ENCODE measurements around the gene ORAI1.

Gene ORAI1

DNA sequence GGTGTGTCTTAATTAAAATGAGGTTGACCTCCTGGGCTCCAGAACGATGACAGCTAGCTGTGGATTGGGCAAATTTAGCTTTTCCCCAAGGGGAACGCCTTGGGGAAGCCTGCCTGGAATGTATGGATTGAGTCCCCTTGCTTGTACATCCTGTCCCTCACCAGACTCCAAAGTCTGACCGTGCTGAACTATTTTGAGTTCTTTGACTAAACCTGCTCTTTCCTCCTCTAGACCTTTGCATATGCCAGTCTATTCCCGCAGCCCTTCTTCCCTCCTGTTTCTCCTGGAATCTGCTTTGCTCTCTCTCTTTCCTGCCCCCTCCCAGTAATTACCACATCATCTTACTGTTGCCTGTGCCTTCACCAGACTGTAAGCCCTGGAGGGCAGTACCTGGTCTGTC, 34.0 kb upstream of the ORAI1 start:
- no peak for DNase-seq (ENCODE audit: extremely low read depth, low read depth)
- TF ChIP-seq CTCF (IDR thresholded peaks at IDR 0.05; ENCODE audit: low read depth, low read length, missing control alignments), result no peak
- no peak overlapping the region for H3K4me3 ChIP-seq (replicated peaks; ENCODE audit: low read depth, low read length)

- H3K4me3 ChIP-seq (replicated peaks; ENCODE audit: low read depth, low read length), result no peak overlapping the region
- DNase-seq (ENCODE audit: extremely low read depth, low read depth), result no peak
- TF ChIP-seq CTCF (IDR thresholded peaks at IDR 0.05; ENCODE audit: low read depth, low read length, missing control alignments), result no peak
Measured at GRCh38 chr12:121595520-121595919, 30.8 kb upstream of the ORAI1 start.

GRCh38 chr12:121596526-121596925, 29.8 kb upstream of the ORAI1 start:
- H3K4me3 ChIP-seq (replicated peaks; ENCODE audit: low read depth, low read length), result no peak overlapping the region
- DNase-seq (ENCODE audit: extremely low read depth, low read depth), result no peak
- TF ChIP-seq CTCF (IDR thresholded peaks at IDR 0.05; ENCODE audit: low read depth, low read length, missing control alignments), result no peak

- no peak overlapping the region for H3K4me3 ChIP-seq (replicated peaks; ENCODE audit: low read depth, low read length)
- DNase-seq (ENCODE audit: extremely low read depth, low read depth), result no peak
- no peak for TF ChIP-seq CTCF (IDR thresholded peaks at IDR 0.05; ENCODE audit: low read depth, low read length, missing control alignments)
Measured at GRCh38 chr12:121600702-121601336, 25.5 kb upstream of the ORAI1 start.

GRCh38 chr12:121602766-121603165, 23.6 kb upstream of the ORAI1 start:
- TF ChIP-seq CTCF (IDR thresholded peaks at IDR 0.05; ENCODE audit: low read depth, low read length, missing control alignments), result no peak
- H3K4me3 ChIP-seq (replicated peaks; ENCODE audit: low read depth, low read length), result no peak overlapping the region
- no peak for DNase-seq (ENCODE audit: extremely low read depth, low read depth)

DNA sequence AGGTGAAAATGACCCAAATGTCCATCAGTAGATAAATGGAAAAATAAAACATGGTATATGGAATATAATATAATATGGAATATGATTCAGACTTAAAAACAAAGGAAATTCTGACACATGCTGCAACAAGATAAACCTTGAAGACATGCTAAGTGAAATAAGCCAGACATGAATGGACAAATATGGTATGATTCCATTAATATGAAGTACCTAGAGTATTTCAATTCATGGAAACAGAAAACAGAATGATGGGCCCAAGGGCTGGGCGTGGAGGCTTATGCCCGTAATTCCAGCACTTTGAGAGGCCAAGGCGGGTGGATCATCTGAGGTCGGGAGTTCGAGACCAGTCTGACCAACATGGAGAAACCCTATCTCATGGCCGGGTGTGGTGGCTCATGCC, 22.7 kb upstream of the ORAI1 start:
- no peak for TF ChIP-seq CTCF (IDR thresholded peaks at IDR 0.05; ENCODE audit: low read depth, low read length, missing control alignments)
- H3K4me3 ChIP-seq (replicated peaks; ENCODE audit: low read depth, low read length), result no peak overlapping the region
- no peak for DNase-seq (ENCODE audit: extremely low read depth, low read depth)

DNA sequence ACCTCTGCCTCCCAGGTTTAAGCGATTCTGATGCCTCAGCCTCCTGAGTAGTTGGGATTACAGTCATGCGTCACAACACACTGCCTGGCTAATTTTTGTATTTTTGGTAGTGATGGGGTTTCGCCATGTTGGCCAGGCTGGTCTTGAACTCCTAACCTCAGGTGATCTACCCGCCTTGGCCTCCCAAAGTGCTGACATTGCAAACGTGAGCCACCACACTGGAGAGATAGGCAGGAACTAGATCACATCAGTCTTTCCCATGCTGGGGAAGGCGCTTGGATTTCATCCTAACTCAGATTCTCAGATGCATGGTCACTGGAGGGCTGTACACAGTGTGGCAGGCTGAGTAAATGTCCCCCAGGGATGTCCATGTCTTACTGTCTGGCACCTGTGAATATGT, 18.0 kb upstream of the ORAI1 start:
- no peak for DNase-seq (ENCODE audit: extremely low read depth, low read depth)
- no peak for TF ChIP-seq CTCF (IDR thresholded peaks at IDR 0.05; ENCODE audit: low read depth, low read length, missing control alignments)
- no peak overlapping the region for H3K4me3 ChIP-seq (replicated peaks; ENCODE audit: low read depth, low read length)
